GM18870 (cell line): ENCODE results near the gene GREM2.

Experiments
- ATAC-seq: cut with Tn5 transposase; IDR thresholded peaks from one replicate; pipeline ENCODE4 v1.9.1; 2021; ENCODE audit warnings: moderate library complexity; ENCODE audit not compliant: unreplicated experiment

The GREM2 gene

GRCh38 chr1:240462766-240463395, 149.1 kb downstream of the GREM2 start:
- ATAC-seq: no peak

GRCh38 chr1:240462277-240462676, 149.7 kb downstream of the GREM2 start:
- no peak for ATAC-seq

- no peak for ATAC-seq
Observed at GRCh38 chr1:240457203-240457602, 154.8 kb downstream of the GREM2 start.

DNA sequence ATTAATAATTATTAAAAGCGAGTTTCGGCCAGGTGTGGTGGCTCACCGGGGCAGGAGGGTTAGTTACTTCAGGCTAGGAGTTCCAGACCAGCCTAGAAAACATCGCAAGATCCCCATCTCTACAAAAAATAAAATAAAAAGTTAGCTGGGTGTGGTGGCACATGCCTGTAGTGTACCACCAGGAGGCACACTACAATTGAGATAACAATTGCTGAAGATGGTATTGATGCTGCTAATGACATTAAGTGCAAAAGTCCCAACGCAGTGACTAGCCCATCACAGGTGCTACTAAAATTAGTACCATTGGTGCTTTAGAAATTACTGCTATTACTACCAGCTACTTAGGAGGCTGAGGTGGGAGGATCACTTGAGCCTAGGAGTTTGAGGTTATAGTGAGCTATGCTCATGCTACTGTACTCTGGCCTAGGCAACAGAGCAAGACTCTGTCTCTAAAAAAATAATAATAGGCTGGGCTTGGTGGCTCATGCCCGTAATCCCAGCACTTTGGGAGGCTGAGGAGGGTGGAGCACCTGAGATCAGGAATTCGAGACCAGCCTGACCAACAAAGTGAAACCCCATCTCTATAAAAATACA, 156.6 kb downstream of the GREM2 start:
- ATAC-seq: peak; percentile 58

DNA sequence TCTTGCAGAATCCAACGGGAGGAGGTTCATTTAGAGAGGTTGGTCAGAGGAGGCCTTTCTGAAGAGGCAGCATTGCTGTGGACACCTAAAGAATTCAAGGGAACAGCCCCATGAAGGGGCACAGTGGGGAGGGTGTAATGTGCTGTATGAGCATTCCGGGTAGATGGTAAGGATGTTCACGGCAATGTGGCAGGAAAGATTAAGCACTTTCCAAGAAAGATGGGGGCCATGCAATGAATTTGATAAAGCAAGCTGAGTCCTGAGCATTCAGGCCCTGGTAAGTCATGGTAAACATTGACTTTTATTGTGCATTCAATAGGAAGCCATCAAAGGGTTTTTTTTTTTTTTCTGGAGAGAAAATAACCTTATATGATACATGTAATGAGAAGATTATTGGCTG, 166.6 kb downstream of the GREM2 start:
- no peak for ATAC-seq

GRCh38 chr1:240441669-240442068, 170.3 kb downstream of the GREM2 start:
- ATAC-seq: no peak
